EL (cell line): ENCODE data around the gene PRDM15.

ENCODE experiments used
- DNase-seq: peaks from one replicate; pipeline ENCODE4 v3.0.0-alpha.2; 2016

The PRDM15 gene

DNA sequence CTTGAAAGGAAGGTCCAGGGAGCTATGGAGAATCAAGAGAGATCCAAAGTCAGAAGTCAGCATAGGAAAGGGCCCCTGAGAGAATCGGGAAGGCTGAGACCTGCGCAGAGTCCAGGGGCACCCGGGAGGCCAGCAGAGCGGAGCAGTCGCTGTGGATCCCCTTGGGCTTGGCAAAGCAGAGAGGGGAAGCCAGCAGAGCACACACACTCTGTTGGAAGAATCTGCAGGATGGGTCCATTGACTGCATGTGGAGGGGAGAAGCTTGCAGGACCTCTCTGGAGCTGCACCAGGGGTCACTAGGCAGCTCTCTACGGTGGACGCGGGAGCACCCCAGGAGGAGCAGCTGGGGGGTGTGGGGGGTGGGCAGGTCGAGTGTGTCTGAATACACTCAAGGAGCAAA is 118.7 kb downstream of the PRDM15 start:
- DNase-seq, result no peak

- peak; percentile 25 for DNase-seq
Measured at GRCh38 chr21:41759926-41760325, 119.2 kb downstream of the PRDM15 start.

GRCh38 chr21:41759214-41759840 is 119.8 kb downstream of the PRDM15 start:
- DNase-seq, result peak; percentile 25

GRCh38 chr21:41758550-41758949 is 120.6 kb downstream of the PRDM15 start:
- DNase-seq, result no peak

DNA sequence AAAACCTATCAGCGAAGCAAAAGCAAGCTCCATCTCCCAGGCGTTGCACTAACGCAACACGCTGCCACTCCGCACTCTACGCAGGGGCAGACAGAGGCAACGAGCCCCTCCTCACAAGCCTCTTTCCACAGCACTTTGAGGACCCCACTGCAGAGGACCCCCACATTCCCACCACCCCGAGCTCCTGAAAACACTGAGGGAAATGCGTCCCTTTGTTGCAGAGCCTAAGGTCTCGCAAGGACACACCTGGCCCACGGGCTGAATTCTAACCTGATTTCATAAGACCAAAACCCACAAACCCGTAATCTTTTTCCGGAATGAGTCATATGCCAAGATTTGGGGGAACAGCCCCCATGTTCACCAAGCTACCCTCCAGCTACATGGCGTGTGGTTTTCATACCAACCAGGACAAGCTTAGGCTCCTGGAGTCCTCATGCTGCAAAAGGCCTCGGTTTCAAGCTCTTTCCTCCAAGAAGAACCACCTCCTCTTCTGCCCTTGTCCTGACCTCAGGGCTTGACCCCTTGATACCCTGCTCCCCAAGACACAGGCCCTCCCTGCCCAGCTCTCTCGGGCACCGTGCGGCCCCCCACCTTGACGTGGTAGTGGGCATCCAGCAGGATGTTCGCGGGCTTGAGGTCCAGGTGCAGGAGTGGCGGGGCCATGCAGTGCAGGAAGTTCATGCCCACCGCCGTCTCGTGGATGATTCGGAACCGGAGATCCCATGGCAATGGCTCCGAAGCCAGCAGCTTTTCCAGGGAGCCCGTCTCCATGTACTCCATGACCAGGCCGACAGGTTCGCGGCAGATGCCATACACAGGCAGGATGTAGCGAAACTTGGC is 123.0 kb downstream of the PRDM15 start:
- DNase-seq, result no peak

GRCh38 chr21:41755258-41755933 is 123.7 kb downstream of the PRDM15 start:
- DNase-seq, result no peak

GRCh38 chr21:41754479-41754891 is 124.7 kb downstream of the PRDM15 start:
- DNase-seq, result no peak

- no peak for DNase-seq
Measured at GRCh38 chr21:41753006-41753898, 125.9 kb downstream of the PRDM15 start.

- DNase-seq, result peak; percentile 88
Measured at GRCh38 chr21:41752231-41752681, 126.9 kb downstream of the PRDM15 start.

DNA sequence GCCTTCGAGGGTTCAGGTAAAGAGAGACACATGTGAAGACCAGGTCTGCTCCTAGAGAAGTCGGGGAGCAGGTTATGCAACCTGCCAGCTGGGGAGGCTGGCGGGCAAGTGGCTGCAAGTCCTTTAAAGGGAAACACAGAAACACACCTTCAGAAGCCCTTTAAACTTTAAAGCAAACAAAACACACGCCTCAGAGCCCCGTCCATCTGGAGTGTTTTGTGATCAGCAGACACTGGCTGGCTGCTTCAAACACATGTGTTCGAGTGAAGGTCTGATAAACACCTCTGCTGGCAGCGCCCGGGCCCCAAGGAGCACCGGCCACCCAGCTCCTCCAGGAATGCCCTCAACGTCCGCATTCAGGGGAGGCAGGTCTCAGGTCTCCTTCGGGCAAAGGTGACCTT is 127.5 kb downstream of the PRDM15 start:
- no peak for DNase-seq

- peak; percentile 23 for DNase-seq
Measured at GRCh38 chr21:41750532-41751151, 128.5 kb downstream of the PRDM15 start.

- DNase-seq, result peak; percentile 43
Measured at GRCh38 chr21:41750051-41750450, 129.1 kb downstream of the PRDM15 start.

- DNase-seq, result no peak
Measured at GRCh38 chr21:41749286-41749685, 129.9 kb downstream of the PRDM15 start.
